ENCODE data around the gene DICER1.

Gene DICER1

DNA sequence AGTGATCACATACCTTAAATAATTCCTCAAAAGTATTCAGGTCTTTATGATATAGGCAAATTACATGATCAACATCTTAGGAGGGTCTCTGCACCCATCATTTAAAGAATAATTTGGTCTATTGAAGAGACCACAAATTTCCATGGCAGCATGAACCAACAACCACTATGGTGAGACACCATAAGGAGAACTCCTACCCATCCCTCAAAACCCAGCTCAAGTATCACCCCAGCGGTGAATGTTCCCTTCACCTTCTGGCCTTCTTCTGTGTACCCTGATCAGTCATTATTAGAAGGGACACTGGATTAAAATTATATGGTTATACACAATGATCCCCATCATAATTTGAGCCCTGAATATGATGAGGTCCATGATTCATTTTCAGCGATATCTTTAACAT lies 81.5 kb downstream of the DICER1 start:
- DNase-seq: no peak

DNA sequence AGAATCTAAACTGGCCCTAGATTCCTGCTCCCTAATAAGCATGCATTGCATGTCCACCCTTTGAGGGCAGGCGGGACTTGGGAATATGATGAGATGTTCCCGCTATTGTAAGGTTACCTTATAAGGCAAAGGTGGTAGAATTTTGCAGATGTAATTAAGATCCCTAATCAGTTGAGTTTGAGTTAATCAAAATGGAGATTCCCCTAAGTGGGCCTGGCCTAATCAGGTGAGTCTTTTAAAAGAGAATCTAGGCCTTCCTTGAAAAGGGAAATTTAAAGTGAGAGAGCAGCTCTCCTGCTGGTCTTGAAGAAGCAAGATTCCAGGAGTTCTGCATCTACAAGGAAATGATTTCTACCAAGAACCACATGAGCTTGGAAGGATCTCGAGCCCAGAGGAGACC lies 83.4 kb downstream of the DICER1 start:
- no peak for DNase-seq

DNA sequence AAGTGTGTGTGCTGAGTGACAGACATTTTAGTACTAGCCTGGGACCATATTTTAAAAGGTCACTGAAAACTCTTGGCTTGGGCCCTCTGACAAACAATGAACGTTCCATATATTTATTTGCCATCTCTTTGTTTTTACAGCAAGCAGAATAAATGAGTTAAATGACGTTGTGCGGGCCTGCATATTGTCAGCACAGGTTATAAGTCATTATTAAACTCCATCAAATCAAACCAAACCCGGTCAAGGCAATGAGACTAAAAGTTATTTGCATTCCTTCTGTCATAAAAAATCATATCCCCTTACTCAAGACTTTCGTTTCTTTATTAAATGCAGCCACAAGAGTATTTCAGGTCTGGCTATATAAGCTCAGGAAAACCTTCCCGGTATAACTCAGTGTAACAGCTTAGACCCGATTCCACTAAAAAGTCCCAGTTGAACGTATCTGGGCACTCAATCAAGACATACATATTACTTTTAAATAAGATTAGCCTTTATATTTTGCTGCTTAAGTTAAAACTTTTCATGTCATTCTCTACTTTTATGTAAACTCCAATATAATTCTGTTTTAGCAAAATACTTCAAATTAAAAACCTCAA lies 84.9 kb downstream of the DICER1 start:
- DNase-seq: no peak

DNA sequence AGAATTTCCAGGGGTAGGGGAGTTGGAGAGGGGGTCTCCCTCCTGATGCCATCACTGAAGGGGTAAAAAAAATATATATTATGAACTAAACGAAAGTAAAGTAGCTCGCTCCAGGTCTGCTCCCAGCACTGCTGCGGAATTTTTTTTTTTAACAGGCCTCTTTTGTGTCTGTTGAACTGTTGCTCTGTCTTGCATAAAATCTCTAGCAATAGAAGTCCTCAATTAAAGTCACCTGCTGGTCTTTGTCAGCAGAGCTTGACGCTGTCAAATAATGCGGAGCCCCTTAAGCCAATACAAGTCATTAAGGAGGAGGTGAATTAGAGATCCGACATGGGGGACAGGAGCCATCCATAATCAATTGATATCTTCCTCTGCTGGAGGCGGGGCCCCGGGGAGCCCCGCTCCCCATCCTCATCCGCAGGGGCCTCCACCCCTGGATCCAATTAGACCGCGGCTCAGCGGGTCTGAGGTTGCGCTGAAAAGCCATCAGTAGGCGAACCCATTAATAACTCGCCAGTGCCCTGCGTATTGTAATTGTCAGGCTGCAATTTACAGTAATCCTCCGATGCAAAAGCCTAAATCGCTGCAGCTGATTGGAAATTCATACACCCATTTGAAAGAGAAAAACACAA lies 85.6 kb downstream of the DICER1 start:
- no peak for DNase-seq

DNA sequence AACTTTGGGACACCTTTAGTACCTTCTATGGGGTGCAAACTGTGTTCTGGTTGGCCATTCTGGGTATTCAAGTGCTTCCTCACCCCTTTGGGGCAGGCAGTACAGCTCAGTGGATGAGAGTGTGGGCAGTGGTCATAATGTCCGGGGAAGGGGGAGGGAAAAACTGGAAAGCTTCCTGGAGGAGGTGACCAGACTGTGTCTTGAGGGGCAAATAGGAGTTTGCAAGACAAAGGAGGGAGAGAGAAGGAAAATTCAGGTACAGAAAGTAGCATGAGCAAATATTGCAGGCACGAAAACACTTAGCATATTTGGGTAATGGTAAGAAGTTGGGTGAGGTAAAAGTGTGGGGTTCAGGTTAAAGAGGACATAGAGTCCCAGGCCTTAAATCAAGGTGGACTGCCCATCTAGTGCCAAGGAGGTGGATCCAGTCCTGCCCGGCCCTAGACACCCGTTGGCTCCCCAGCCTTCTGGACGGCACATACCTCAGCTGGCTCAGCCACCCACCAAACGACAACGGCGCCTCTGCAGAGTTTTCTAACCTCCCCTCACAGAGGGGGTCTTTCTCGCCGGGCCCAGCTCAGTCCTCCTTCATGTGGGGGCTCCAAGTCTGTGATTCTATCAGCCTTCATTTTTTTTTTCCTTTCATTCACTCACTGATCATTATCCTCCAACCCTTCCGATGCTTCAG lies 86.4 kb downstream of the DICER1 start:
- DNase-seq: no peak

DNA sequence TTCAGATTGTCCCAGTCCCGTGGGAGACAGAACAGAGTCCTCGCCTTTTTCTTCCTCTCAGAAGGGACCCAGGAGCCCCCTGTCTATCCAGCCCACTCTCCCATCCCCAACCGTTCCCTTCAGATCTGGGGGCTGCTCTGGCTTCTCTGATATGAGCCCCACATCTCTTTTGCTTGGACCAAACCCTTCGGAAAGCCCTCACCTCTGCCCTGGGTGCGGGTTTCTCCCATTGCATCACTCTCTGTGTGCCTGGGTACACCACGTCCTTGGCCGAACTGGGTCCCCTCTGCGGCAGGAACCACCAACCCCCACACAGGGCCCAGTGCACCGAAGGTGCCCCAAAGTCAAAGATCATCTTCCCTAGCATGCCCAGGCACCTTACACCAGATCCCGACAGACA lies 87.8 kb downstream of the DICER1 start:
- DNase-seq: no peak

DNA sequence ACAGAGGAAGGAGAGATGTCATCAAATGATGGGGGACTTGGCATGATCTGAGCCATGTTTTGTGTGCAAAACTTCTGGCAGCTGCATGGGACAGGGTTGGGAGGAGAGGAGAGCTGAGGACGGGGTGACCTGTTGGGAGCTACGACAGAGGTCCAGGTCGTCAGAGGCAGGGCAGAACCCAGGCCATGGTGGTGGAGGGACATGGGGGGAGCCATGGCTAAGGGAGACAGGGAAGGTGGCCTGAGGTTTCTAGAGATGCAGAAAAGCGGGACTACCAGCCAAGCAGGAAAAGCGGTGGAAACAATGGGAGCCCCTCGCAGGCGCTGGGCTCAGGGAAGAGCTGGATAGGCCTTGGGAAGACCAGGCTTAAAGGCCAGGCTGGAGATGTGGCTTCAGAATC lies 88.3 kb downstream of the DICER1 start:
- no peak for DNase-seq

DNA sequence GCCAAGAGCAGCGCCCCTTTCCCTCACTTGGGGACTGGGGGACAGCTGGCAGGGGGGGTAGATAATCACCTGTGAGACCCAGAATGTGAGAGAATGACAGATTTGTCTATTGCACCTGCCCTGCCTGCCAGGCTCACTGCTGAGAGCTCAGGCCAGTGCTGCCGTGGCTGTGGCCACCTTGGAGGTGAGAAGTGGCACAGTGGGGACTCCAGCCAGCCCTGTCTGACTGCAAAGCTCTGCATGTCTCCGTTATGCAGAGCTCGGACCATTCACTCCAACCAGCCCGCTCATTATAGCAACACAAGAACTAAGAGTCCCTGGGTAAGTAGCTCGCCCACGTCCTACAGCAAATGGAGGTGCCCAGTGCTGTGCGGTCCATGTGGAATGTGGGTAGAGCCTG lies 88.8 kb downstream of the DICER1 start:
- DNase-seq: no peak

DNA sequence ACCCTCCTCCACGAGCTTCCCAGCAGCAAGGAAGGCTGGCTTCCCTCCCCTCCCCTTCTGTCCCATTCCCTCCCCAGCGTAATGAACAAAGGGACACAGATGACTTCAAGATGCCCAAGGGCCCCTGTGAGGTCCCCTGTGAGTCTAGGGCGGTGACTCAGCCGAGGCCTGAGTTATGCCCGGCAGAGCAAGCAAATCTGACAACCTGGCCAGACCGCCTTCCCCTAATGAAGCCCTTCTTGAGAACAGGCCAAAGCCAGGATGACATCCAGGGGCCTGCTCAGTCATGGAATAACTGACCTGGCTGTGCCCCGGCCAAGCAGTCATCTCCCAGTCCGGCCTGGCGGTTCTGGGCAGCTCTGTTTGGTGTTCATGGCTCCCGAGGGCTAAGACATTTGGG lies 89.2 kb downstream of the DICER1 start:
- DNase-seq: no peak

DNA sequence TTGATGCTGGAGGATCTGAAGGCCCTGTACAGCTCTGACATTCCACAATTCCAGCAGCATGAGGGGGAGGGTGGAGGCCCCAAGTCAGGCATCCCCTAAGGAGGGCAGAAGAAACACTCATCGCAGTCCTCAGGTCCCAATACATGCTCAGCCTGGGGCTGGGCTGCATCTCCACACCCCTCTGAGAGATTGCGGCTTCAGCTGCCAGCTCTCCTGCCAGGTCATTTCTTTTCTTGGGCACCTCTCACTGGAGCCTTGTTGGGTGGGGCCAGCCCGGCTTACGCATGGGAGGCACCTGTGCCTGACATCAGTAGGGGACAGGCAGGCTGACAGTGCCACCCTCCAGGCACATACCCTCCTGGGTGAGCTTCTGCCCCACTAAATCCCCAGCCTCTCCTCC lies 89.8 kb downstream of the DICER1 start:
- DNase-seq: no peak

DNA sequence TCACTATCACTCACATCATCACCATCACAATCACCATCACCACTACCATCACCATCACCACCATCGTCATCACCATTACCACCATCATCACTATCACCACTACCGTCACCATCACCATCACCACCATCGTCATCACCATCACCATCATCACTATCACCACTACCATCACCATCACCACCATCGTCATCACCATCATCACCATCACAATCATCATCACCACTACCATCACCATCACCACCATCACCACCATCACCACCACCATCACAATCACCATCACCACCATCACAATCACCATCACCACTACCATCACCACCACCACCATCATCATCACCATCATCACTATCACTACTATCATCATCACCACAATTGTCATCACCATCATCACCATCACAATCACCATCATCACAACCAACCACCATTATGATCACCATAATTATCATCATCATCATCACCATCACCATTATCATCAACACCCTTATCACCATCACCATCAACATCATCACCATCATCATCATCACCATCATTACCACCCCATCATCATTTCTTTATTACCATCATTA lies 90.8 kb downstream of the DICER1 start:
- no peak for DNase-seq

DNA sequence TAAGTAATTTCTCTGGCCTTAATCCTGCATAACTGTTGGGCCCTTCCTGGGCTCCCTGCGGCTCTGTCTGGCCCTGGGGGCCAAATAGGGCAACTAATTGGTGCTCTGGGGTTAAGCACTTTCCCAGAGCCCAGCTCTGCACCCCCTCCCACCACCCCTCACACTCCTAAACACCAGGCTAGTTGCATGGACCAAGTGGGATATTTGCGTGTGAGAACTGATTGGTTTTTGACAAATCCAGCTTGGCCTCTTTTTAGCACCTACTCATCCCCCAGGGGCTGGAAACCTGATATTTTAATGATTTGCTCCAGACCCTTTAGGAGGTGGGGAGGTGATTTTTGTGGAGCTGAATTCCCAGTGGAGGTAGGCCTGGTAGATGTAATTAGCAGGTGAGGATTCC lies 91.9 kb downstream of the DICER1 start:
- DNase-seq: no peak

DNA sequence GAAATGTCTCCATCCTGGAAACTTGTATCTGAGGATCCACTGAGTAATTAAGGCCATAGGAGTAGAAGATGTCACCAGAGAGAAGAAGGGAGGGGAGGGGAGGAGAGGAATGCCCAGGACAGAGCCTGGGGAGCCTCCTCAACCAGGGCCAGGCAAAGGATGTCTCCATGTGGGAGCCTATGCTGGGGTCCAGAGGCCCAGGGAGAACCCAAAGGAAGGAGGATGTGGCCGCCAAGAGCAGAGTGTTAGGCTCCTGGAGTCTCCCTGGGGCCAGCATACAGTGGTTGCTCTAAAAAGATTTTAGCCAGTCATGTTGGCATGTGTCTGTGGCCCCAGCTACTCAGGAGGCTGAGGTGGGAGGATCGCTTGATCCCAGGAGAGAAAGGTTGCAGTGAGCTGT lies 92.6 kb downstream of the DICER1 start:
- no peak for DNase-seq

DNA sequence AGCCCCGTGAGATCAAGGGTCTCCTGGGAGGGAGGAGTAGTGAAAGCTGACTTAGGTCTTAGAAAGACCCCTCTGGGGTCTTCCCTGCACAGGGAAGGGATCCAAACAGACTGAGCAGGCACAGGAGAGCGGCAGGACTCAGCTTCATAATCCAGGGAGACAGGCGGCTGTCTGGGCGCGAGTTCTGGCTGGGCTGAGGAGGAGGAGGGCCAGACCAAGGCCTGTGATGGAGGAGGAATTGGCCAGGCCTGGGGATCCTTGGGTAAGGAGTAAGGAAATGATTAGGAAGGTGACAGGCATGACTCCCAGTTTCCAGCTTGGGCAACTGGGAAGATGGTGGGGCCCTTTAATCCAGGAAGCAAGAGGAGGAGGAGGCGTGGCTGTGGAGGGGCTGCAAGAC lies 93.1 kb downstream of the DICER1 start:
- DNase-seq: no peak

DNA sequence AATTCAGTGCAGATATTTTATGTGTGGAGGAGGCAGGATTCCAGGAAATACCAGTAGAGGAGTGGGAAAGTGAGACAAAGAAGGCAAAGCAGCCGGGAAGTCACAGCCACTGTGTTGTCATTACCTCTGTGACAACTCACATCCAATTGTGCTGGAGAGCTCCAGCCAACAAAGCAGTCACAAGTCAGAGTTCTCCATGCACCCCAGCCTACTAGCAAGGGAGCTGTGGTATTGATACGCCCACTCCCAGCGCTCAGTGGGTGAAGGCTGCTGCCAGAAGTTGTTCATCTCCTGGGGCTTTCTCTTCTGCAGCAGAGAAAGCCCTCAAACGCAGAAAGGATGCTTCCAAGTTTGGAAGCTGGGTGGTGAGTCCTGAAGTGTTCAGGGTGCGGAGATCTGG lies 93.9 kb downstream of the DICER1 start:
- no peak for DNase-seq

DNA sequence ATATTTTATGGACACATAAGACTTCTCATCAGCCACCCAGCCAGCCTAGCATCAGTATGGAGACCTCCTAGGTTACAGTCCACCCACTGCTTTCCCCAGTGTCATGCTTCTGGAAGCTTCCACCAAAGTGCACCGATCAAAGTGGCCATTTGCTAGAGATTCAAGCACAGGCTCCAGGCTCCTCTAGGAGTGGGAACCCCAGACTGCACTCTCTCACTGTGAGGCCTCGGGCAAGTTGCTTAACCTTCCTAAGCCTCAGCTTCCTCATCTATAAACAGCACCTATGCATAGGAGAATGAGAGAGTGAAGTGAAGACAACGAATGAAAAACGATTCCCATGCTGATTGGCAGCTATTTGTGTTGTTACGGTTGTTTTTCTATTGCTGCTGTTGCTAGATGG lies 94.4 kb downstream of the DICER1 start:
- DNase-seq: no peak

DNA sequence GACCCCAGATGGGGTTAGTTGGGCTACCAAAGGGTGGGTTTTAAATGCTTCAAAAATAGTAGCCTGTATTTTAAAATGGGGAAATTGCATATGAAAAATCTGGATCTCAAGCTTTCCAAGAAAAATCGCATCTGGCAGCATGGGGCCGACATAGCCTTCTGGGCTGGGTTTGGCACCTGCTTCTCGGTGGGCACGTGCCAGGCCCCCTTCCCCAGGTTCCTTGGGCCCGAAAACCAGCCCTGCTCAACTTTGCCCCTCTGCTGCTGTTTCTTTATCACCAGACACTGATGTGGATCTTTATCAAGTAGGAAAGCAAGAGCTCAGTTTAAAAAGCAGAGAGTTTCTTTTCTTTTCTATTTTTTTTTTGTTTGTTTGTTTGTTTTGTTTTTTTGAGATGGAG lies 95.1 kb downstream of the DICER1 start:
- DNase-seq: no peak

DNA sequence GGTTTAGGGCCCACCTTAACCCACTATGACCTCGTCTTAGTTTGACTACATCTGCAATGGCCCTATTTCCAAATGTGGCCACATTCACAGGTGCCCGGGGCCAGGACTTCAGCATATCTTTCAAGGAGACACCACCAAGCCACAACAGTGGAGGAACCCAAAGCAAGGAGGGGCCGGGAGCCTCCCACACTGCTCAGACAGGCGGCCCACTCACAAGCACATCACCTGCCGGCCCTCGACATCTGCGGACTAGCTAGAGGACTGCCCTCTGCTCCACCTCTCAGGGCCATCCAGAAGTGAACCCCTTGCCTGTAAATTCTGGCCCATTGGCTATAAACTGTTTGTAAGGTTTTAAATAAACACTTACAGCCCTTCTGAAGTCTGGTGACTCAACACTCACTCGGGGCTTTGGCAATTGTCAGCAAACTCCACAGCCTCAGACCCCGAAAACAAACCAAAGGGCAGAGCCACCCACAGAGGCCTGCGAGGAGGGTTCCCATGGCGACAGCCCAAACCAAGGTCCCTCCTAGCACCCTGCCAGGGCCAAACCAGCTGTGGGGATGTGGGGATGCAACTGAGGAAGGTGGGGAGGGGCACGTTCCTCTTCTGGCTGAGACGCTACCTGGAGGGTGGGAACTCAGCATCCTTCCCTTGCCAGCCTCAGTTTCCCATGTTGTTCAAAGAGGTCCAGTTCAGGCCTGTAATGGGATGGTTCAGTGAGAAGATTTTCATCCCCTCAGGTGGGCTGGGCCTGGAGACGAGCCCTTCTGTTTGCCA lies 95.8 kb downstream of the DICER1 start:
- DNase-seq: no peak

DNA sequence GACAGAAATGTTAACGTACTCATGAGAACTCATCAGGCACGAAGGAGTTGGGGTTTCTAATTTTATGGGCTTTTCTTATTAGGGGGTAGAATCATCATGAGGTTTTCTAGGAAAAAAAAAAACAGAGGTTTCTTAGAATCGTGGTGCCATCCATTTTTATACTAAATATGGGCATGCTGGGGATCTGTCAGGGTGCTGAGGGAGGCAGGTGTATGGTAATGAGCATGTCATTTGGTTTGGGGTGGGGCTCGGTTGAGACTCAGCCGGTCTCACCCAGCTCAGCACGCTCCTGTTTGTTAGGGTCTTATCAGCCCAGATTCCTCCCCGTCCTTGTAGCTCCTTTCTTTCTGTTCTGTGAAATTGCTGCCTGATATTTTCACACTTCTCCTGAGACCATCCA lies 98.2 kb downstream of the DICER1 start:
- no peak for DNase-seq

DNA sequence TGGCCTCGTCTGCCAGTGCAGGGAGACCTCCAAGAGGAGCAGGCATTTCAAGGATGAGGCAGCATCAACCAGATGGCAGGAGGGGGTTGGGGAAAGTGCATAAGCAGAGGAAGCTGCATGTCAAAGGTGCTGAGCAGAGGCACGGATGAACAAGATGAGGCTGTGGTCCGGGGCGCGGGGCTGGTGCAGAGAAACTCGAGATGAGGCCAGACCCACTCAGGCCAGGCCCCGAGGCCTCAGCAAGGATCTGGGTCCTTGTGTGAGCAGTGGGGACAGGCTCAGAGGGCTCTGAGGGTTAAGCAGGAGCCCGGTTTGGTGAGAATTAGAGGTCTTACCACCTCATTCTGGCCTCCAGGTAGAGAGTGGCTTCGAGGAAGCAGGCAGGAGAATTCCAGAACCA lies 98.8 kb downstream of the DICER1 start:
- no peak for DNase-seq

DNA sequence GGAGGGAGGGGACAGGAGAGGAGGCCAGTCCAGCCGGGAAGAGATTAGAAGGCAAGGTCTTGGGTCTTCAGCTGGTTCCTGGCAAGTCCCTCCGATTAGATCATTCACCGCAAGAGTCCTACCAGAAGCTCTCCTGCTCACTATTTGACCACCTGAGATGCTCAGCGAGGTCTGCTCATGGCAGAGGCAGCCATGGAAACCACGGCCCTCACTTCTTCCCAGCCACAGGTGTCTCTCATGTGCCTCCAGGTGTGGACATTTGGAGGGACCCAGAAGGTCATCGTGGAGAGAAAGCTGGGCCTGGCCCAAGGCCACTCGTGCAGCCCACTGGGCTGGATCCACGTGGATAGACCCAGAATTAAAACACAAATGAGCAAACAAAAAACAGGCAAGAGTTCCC lies 99.5 kb downstream of the DICER1 start:
- DNase-seq: no peak

DNA sequence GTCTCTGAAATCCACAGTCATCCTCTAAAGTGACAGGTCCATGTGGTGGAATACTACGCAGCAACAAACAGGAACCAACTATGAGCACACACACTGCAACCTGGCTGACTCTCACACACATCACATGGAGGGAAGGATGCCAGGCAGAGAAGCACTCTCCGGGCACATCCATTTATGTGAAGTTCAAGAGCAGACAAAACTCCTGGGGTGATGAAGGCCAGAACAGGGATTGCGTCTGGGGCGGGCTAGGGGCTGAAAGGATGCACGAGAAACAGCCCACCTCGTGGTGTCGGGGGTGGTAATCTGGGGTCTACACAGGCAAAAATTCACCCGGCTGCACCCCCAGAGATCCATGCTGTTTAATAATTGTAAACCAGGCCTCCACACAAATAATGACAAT lies 100.2 kb downstream of the DICER1 start:
- DNase-seq: no peak

DNA sequence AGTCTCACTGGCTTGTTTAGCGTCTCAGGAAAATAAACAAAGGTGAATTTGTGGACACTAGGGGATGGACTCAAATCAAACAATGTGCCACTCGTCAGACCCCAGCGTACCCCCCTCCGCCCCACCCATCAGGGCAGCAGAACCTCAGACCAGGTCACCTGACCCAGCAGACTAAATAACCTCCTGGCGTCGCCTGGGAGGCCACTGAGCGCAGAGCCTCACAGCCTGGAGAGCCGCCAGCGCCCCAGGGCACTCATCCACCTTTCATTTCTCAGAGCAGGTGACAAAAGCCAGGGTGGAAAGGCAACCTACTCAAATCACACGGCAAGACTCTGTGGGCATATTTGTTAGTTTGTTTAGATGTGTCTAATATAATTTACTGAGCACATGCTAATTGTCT lies 100.9 kb downstream of the DICER1 start:
- DNase-seq: no peak

DNA sequence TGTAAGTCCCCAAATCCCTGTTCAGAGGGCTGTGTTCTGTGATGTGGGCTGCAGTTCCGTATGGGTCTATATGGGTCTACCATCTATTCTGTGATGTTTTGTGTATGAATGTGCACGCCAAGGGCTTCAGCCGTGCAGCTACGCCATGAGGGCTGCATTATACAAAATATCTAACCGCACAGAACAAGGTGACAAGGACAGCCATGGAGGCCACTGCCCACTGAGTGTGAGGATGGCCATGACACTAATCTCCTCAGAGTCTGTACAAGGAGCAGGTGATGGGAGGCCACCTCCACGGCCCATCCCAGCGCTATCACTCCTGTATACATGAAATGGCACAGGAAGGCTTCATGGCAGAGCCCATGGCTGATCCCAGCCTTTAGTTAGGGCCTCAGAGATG lies 102.0 kb downstream of the DICER1 start:
- no peak for DNase-seq
